IPS DF 6.9 (cell line): Measurements from ENCODE around the gene ZCRB1.
A peak's percentile ranks its signal among the peaks of the same experiment; 100 is the strongest.

Source experiments
- DNase-seq: peaks from one replicate; pipeline ENCODE4 v3.0.0-alpha.2; 2013; ENCODE audit warnings: low read depth, low spot score
- H3K27ac ChIP-seq: one replicate; pipeline ENCODE4 v1.5.1; 2013; ENCODE audit warnings: low read length, control low read depth
- H3K27me3 ChIP-seq: 2 replicates; pipeline ENCODE4 v1.6.1; 2013; ENCODE audit warnings: mild to moderate bottlenecking, low read length; ENCODE audit not compliant: control insufficient read depth, insufficient read depth
- H3K36me3 ChIP-seq: 2 replicates; pipeline ENCODE4 v1.6.1; 2013; ENCODE audit warnings: low read length; ENCODE audit not compliant: control insufficient read depth, insufficient read depth
- H3K4me1 ChIP-seq: 2 replicates; pipeline ENCODE4 v1.6.1; 2013; ENCODE audit warnings: low read length; ENCODE audit not compliant: control insufficient read depth, insufficient read depth
- H3K4me3 ChIP-seq: 2 replicates; pipeline ENCODE4 v1.5.1; 2013; ENCODE audit warnings: mild to moderate bottlenecking, low read length
- H3K9me3 ChIP-seq: 2 replicates; pipeline ENCODE4 v1.6.1; 2013; ENCODE audit warnings: low read length, inconsistent platforms; ENCODE audit not compliant: control insufficient read depth, insufficient read depth
- WGBS: extraction: QIAGEN DNeasy Blood & Tissue Kit; methylation state at CpG from one replicate; pipeline ENCODE4 v1.1.7; 2013; ENCODE audit warnings: mixed read lengths, missing lambda C conversion rate; ENCODE audit not compliant: insufficient read length, insufficient coverage; 5-methylcytosine and 5-hydroxymethylcytosine counted together

Gene ZCRB1

DNA sequence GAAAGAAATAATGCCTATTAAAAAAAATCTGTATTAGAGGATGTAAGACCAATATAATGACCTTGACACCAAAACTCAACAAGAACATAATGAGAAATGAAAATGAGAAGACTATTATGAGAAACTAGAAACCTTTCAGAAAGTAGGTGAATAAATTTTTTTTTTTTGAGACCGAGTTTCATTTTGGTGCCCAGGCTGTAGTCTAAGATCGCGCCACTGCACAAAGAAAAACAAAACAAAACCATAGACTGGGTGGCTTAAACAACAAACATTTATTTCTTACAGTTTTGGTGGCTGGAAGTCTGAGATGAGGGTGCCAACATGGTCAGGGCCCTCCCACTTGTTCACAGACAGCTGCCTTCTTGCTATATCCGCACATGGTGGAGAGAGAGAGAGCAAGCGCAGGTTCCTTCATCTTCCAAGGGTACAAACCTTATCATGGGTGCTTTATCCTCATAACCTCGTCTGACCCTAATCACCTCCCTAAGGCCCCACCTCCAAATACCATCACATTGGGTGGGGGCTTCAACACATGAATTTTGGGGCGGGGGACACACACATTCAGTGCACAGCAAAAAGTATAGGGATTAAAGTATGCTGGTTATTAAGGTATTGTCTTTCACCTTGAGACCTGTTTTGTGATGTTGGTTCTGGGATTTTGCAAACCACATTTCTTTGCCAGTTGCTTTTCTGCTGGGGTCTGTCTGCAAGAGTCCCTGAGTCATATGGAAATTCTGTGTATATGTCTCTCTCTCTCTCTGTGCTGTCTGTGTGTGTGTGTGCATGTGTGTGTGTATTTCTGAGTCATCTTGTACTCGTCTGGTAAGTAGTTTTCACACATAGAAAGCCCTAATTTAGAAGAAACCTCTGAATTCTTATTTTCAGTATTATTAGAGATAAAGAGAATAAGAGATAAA is 26.2 kb downstream of the ZCRB1 start:
- Histone ChIP-seq H3K36me3 (no peaks in the 10 kb centered on the region), H3K4me3 (no peak overlapping the region), H3K4me1 (no peaks in the 10 kb centered on the region), H3K27me3 (no peaks in the 10 kb centered on the region), H3K9me3 (no peaks in the 10 kb centered on the region), H3K27ac (no peak overlapping the region)
- DNase-seq: no peak
- no CpG with 5 or more reads among the region's 8 CpGs for WGBS

DNA sequence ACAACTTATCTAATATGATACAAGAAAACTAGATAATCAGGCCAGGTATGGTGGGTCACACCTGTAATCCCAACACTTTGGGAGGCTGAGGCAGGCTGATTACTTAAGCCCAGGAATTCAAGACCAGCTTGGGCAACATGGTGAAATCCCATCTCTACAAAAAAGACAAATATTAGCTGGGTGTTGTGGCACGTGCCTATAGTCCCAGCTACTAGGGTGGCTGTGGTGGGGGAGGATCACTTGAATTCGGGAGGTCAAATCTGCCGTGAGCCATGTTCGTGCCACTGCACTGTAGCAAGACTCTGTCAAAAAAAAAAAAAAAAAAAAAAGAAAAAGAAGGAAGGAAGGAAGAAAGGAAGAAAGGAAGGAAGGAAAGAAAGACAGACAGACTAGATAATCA is 27.0 kb downstream of the ZCRB1 start:
- no peaks in the 10 kb centered on the region for H3K9me3 ChIP-seq
- WGBS: no CpG with 5 or more reads among the region's 4 CpGs
- H3K27ac ChIP-seq: no peak overlapping the region
- no peak for DNase-seq
- no peaks in the 10 kb centered on the region for H3K4me1 ChIP-seq
- no peak overlapping the region for H3K4me3 ChIP-seq
- no peaks in the 10 kb centered on the region for H3K36me3 ChIP-seq
- H3K27me3 ChIP-seq: no peaks in the 10 kb centered on the region

GRCh38 chr12:42296503-42297109 is 29.3 kb downstream of the ZCRB1 start:
- DNase-seq: peak; percentile 29
- no peaks in the 10 kb centered on the region for H3K27me3 ChIP-seq
- no peak overlapping the region for H3K27ac ChIP-seq
- H3K36me3 ChIP-seq: no peaks in the 10 kb centered on the region
- no peak overlapping the region for H3K4me3 ChIP-seq
- H3K4me1 ChIP-seq: no peaks in the 10 kb centered on the region
- WGBS: no CpG with 5 or more reads among the region's 5 CpGs
- H3K9me3 ChIP-seq: no peaks in the 10 kb centered on the region

- no peak for DNase-seq
- WGBS: no CpG with 5 or more reads among the region's 2 CpGs
- Histone ChIP-seq H3K4me3 (no peak overlapping the region), H3K4me1 (no peaks in the 10 kb centered on the region), H3K27ac (no peak overlapping the region), H3K27me3 (no peaks in the 10 kb centered on the region), H3K9me3 (no peaks in the 10 kb centered on the region), H3K36me3 (no peaks in the 10 kb centered on the region)
Observed at GRCh38 chr12:42291680-42292079, 34.2 kb downstream of the ZCRB1 start.

GRCh38 chr12:42288544-42288943 is 37.4 kb downstream of the ZCRB1 start:
- Histone ChIP-seq H3K27me3 (no peaks in the 10 kb centered on the region), H3K4me1 (no peaks in the 10 kb centered on the region), H3K27ac (no peak overlapping the region), H3K36me3 (no peaks in the 10 kb centered on the region), H3K9me3 (no peaks in the 10 kb centered on the region), H3K4me3 (no peak overlapping the region)
- WGBS: no CpG with 5 or more reads among the region's 9 CpGs
- no peak for DNase-seq

- no peak overlapping the region for H3K4me3 ChIP-seq
- no peaks in the 10 kb centered on the region for H3K4me1 ChIP-seq
- DNase-seq: no peak
- WGBS: no CpG with 5 or more reads among the region's 26 CpGs
- H3K27ac ChIP-seq: no peak overlapping the region
- no peaks in the 10 kb centered on the region for H3K9me3 ChIP-seq
- no peaks in the 10 kb centered on the region for H3K27me3 ChIP-seq
- H3K36me3 ChIP-seq: no peaks in the 10 kb centered on the region
Observed at GRCh38 chr12:42286741-42287140, 39.2 kb downstream of the ZCRB1 start.

GRCh38 chr12:42285431-42285830 is 40.5 kb downstream of the ZCRB1 start:
- H3K9me3 ChIP-seq: no peaks in the 10 kb centered on the region
- WGBS: no CpG with 5 or more reads among the region's 2 CpGs
- no peaks in the 10 kb centered on the region for H3K4me1 ChIP-seq
- no peak overlapping the region for H3K4me3 ChIP-seq
- no peak for DNase-seq
- no peaks in the 10 kb centered on the region for H3K36me3 ChIP-seq
- no peaks in the 10 kb centered on the region for H3K27me3 ChIP-seq
- no peak overlapping the region for H3K27ac ChIP-seq

DNA sequence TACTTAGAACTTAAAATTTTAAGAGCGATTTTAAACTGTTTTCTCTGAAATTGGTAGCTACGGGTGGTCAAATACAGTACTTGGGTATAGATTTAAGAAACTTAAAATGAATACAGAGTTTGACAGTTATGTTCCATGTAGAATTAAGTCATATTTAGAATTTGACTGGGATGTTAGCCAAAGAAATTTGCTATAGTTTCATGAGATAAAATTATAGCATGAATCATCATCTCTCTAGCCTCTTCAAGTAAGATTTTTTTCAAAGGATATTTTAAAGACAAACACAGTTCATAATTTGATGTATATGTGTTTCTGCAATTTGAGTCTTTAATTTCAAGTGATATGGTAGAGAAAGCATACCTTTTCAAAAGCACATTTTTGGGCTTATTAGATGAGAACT is 41.0 kb downstream of the ZCRB1 start:
- H3K36me3 ChIP-seq: no peaks in the 10 kb centered on the region

DNA sequence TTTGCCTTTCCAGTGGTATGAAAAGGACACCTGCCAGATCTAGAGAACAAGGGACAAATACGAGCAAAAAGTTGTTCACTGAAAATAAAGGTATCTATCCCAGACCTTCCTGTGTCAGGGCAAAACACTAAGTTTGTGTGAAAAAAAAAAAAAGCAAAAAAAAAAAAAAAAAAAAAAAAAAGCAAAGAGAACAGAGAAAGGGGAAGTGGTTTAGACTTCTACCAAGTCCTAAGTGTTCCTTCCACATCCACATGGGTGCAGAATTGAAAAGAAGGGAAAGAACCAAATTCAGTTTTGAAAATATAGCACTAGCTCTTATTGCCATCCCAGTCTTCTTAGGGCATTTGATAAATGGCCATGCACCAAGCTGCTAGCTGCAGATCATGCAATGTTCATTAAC is 41.7 kb downstream of the ZCRB1 start:
- no peak overlapping the region for H3K4me3 ChIP-seq
- no peak for DNase-seq
- no CpG with 5 or more reads among the region's 1 CpG for WGBS
- no peaks in the 10 kb centered on the region for H3K36me3 ChIP-seq
- no peaks in the 10 kb centered on the region for H3K4me1 ChIP-seq
- no peak overlapping the region for H3K27ac ChIP-seq
- H3K27me3 ChIP-seq: no peaks in the 10 kb centered on the region
- no peaks in the 10 kb centered on the region for H3K9me3 ChIP-seq

More for the DNA sequence above, 41.0 kb downstream of the ZCRB1 start:
- no peak overlapping the region for H3K4me3 ChIP-seq
- H3K27ac ChIP-seq: no peak overlapping the region
- no peak for DNase-seq
- no peaks in the 10 kb centered on the region for H3K4me1 ChIP-seq
- no CpG with 5 or more reads among the region's 2 CpGs for whole genome bisulfite sequencing
- H3K27me3 ChIP-seq: no peaks in the 10 kb centered on the region
- no peaks in the 10 kb centered on the region for H3K9me3 ChIP-seq

- Histone ChIP-seq H3K4me1 (no peaks in the 10 kb centered on the region), H3K27ac (no peak overlapping the region), H3K9me3 (no peaks in the 10 kb centered on the region), H3K4me3 (no peak overlapping the region), H3K27me3 (no peaks in the 10 kb centered on the region), H3K36me3 (no peaks in the 10 kb centered on the region)
- DNase-seq: no peak
Observed at GRCh38 chr12:42283739-42284138, 42.2 kb downstream of the ZCRB1 start.

DNA sequence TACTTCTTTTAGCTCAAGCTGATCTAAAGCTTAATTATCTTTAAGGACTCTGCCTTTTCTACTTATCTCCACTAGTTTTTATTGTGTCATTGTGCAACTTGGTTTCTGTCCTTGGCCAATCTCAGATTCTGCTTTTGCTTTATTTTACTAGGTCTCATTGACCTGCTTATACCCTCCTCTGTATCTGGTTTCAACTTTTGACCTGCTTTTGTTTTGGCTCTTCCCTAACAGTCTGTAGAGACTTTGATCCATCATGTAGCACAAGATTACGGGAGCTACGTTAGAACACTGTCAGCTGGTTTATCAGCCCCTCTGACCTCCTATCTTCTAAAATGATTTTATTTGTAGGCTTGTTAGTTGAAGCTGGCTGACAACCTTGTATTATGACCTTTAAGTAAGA is 43.6 kb downstream of the ZCRB1 start:
- Histone ChIP-seq H3K27ac (no peak overlapping the region), H3K4me1 (no peaks in the 10 kb centered on the region), H3K27me3 (no peaks in the 10 kb centered on the region), H3K9me3 (no peaks in the 10 kb centered on the region), H3K36me3 (no peaks in the 10 kb centered on the region), H3K4me3 (no peak overlapping the region)
- WGBS: no CpG with 5 or more reads among the region's 2 CpGs
- DNase-seq: no peak
